AG04449 (cell line): ENCODE results near the gene RAD51B.
"Not testable (repeated sequence)": the region's sequence is repeated elsewhere in the genome, so short reads cannot be mapped to it uniquely, and the experiment has no call there.

Source experiments
- CTCF ChIA-PET: fragments of 350-600 bp; formaldehyde crosslinking; extraction: SDS; loops from one replicate; lab custom pipeline; 2021; ENCODE audit warnings: antibody characterized with exemption; lab: Yijun Ruan, JAX
- POLR2A ChIA-PET: fragments of 400-600, 350-600 bp; formaldehyde crosslinking; extraction: SDS; loops from one replicate; lab custom pipeline; 2020; ENCODE audit warnings: antibody characterized with exemption, inconsistent platforms; lab: Yijun Ruan, JAX
- DNase-seq: peaks from one replicate; pipeline ENCODE4 v3.0.0-alpha.2; 2010; ENCODE audit warnings: low read depth, low spot score
- H3K4me3 ChIP-seq: 2 replicates; pipeline ENCODE4 v1.5.1; 2011; ENCODE audit warnings: low read depth, mild to moderate bottlenecking, control low read depth, low read length
- CTCF ChIP-seq: IDR thresholded peaks from one replicate; pipeline ENCODE4 v1.5.1; 2011; ENCODE audit warnings: mild to moderate bottlenecking, moderate library complexity, low read length, control low read depth, inconsistent platforms; ENCODE audit not compliant: insufficient read depth; ENCODE audit errors: missing control alignments

RAD51B gene

GRCh38 chr14:67963960-67964812 is 144.6 kb downstream of the RAD51B start:
- no peak overlapping the region for H3K4me3 ChIP-seq
- ChIA-PET CTCF (interaction anchor here (0.8 kb wide), 1 partner anchor 861 kb away, joined by 3 read pairs; no protein-coding TSS in a partner anchor), POLR2A (no interaction called here)
- TF ChIP-seq CTCF: no peak
- no peak for DNase-seq

GRCh38 chr14:67965696-67966095 is 146.1 kb downstream of the RAD51B start:
- TF ChIP-seq CTCF: no peak
- CTCF ChIA-PET: interaction anchor here (1.2 kb wide), 1 partner anchor 21 kb away, joined by 4 read pairs; no protein-coding TSS in a partner anchor
- POLR2A ChIA-PET: no interaction called here
- H3K4me3 ChIP-seq: no peak overlapping the region
- DNase-seq: no peak

- POLR2A ChIA-PET: no interaction called here
- CTCF ChIA-PET: no interaction called here
- no peak overlapping the region for H3K4me3 ChIP-seq
- no peak for TF ChIP-seq CTCF
- no peak for DNase-seq
Observed at GRCh38 chr14:67967206-67967605, 147.6 kb downstream of the RAD51B start.

- DNase-seq, CTCF ChIA-PET, H3K4me3 ChIP-seq, POLR2A ChIA-PET: not testable (repeated sequence)
Observed at GRCh38 chr14:67967970-67968369, 148.4 kb downstream of the RAD51B start.

- no peak for DNase-seq
- ChIA-PET POLR2A (no interaction called here), CTCF (interaction anchor here (1.3 kb wide), 1 partner anchor 26 kb away, joined by 4 read pairs; no protein-coding TSS in a partner anchor)
- no peak for TF ChIP-seq CTCF
- no peak overlapping the region for H3K4me3 ChIP-seq
Observed at GRCh38 chr14:67970923-67971322, 151.3 kb downstream of the RAD51B start.

GRCh38 chr14:67971627-67972625 is 152.3 kb downstream of the RAD51B start:
- CTCF ChIA-PET: interaction anchor here (1.3 kb wide), 1 partner anchor 27 kb away, joined by 4 read pairs; no protein-coding TSS in a partner anchor
- TF ChIP-seq CTCF: no peak
- no peak overlapping the region for H3K4me3 ChIP-seq
- POLR2A ChIA-PET: no interaction called here
- DNase-seq: no peak
